Measurements from ENCODE around the gene MAMLD1. TPM values are rescaled to one million over a fixed set of nuclear protein-coding genes. Genes with fewer than 3 reads are reported as not detected.

Gene MAMLD1
- polyA plus RNA-seq, 6 donors from 2014 or later = 0.37 to 1.0 (median 0.75) TPM; not detected in 1

DNA sequence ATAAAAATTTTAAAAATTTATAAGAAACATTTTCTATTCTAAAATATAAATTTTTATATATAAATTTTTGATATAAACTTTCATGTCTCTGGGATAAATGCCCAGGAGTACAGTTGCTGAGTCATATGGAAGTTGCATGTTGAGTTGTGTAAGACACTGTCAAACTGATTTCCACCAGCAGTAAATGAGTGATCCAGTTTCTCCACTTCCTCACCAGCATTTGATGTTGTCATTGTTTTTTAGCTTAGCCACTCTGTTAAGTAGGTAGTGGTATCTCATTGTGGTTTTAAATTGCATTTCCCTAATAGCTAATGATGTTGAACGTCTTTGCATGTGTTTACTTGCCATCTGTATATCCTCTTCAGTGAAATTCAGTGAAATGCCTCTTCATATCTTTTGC, 66.5 kb downstream of the MAMLD1 start:
- Mint-ChIP-seq H3K4me1 (no peaks in the 10 kb centered on the region), H3K36me3 (peaks cover 0 to 4% of the 10 kb centered on the region in 2 donors), H3K9me3 (peaks cover 0 to 4% (median 0%) of the 10 kb centered on the region in 7 donors), H3K4me3 (no peak overlapping the region), H3K27me3 (peaks cover 0 to 4% (median 0%) of the 10 kb centered on the region in 3 donors), H3K27ac (no peak overlapping the region)
- DNase-seq (no peak), ATAC-seq (ENCODE audit: low read depth in 2 of 2) (no peak)

DNA sequence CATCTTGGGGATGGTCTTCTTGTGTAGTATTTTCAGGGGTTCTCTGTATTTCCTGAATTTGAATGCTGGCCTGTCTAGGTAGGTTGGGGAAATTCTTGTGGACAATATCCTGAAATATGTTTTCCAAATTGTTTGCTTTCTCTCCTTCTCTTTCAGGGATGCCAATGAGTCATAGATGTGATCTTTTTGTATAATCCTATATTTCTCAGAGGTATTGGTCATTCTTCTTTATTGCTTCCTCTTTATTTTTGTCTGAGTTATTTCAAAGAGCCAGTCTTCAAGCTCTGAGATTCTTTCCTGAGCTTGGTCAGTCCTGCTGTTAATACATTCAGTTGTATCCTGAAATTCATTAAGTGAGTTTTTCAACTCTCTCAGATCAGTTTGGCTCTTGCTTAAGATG, 73.1 kb downstream of the MAMLD1 start:
- Mint-ChIP-seq H3K36me3 (peaks cover 0 to 7% of the 10 kb centered on the region in 2 donors), H3K4me1 (no peaks in the 10 kb centered on the region), H3K9me3 (peaks cover 0 to 8% (median 4%) of the 10 kb centered on the region in 7 donors), H3K4me3 (no peak overlapping the region), H3K27ac (peak overlapping the region in 1 of 6 donors; percentile 35), H3K27me3 (peaks cover 0 to 8% (median 0%) of the 10 kb centered on the region in 3 donors)
- ATAC-seq (ENCODE audit: low read depth in 2 of 2) = no peak
- no peak for DNase-seq

- H3K4me3 Mint-ChIP-seq = no peak overlapping the region
- no peak overlapping the region for H3K27ac Mint-ChIP-seq
- no peak for DNase-seq
- peaks cover 0 to 11% (median 6%) of the 10 kb centered on the region in 7 donors for H3K9me3 Mint-ChIP-seq
- ATAC-seq (ENCODE audit: low read depth in 2 of 2) = no peak
- no peaks in the 10 kb centered on the region for H3K4me1 Mint-ChIP-seq
- peaks cover 0 to 8% (median 0%) of the 10 kb centered on the region in 3 donors for H3K27me3 Mint-ChIP-seq
- H3K36me3 Mint-ChIP-seq = peaks cover 0 to 7% of the 10 kb centered on the region in 2 donors
Measured at GRCh38 chrX:150438165-150438564, 75.0 kb downstream of the MAMLD1 start.

GRCh38 chrX:150446151-150446550, 83.0 kb downstream of the MAMLD1 start:
- Mint-ChIP-seq H3K27me3 (peaks cover 0 to 5% (median 0%) of the 10 kb centered on the region in 3 donors), H3K4me1 (peaks cover 0 to 2% (median 0%) of the 10 kb centered on the region in 3 donors), H3K4me3 (no peak overlapping the region), H3K9me3 (peaks cover 0 to 4% (median 0%) of the 10 kb centered on the region in 7 donors), H3K36me3 (no peaks in the 10 kb centered on the region), H3K27ac (no peak overlapping the region)
- ATAC-seq (ENCODE audit: low read depth in 2 of 2) = no peak
- DNase-seq = no peak

DNA sequence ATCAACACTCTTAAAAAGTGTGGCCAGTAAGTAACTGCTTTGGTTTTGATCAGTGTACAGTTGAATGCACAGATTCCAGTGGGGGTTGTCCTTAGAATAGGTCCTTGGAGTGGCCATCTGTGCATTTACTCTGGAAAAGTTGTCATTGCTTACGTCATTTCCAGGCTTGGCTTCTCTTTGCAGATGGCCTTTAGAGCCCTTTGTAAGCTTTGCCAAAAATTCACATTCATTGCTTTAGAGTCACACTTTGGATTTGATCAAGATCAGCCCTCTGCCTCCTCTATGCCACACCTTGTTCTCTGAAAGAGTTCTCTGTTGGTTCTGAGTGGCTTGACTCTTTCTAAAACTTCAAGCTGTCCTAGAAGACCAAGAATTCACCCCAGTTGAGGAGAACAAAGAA, 83.9 kb downstream of the MAMLD1 start:
- H3K4me3 Mint-ChIP-seq = no peak overlapping the region
- peaks cover 0 to 4% (median 0%) of the 10 kb centered on the region in 7 donors for H3K9me3 Mint-ChIP-seq
- H3K27ac Mint-ChIP-seq = no peak overlapping the region
- H3K27me3 Mint-ChIP-seq = peaks cover 0 to 5% (median 0%) of the 10 kb centered on the region in 3 donors
- H3K36me3 Mint-ChIP-seq = no peaks in the 10 kb centered on the region
- peaks cover 0 to 2% (median 0%) of the 10 kb centered on the region in 3 donors for H3K4me1 Mint-ChIP-seq
- DNase-seq (no peak), ATAC-seq (ENCODE audit: low read depth in 2 of 2) (no peak)

- peaks cover 0 to 3% (median 0%) of the 10 kb centered on the region in 7 donors for H3K9me3 Mint-ChIP-seq
- ATAC-seq (ENCODE audit: low read depth in 2 of 2) = no peak
- H3K4me1 Mint-ChIP-seq = peaks cover 0 to 2% (median 0%) of the 10 kb centered on the region in 3 donors
- H3K36me3 Mint-ChIP-seq = no peaks in the 10 kb centered on the region
- no peaks in the 10 kb centered on the region for H3K27me3 Mint-ChIP-seq
- DNase-seq = no peak
- no peak overlapping the region for H3K27ac Mint-ChIP-seq
- H3K4me3 Mint-ChIP-seq = no peak overlapping the region
Measured at GRCh38 chrX:150449313-150449712, 86.2 kb downstream of the MAMLD1 start.

DNA sequence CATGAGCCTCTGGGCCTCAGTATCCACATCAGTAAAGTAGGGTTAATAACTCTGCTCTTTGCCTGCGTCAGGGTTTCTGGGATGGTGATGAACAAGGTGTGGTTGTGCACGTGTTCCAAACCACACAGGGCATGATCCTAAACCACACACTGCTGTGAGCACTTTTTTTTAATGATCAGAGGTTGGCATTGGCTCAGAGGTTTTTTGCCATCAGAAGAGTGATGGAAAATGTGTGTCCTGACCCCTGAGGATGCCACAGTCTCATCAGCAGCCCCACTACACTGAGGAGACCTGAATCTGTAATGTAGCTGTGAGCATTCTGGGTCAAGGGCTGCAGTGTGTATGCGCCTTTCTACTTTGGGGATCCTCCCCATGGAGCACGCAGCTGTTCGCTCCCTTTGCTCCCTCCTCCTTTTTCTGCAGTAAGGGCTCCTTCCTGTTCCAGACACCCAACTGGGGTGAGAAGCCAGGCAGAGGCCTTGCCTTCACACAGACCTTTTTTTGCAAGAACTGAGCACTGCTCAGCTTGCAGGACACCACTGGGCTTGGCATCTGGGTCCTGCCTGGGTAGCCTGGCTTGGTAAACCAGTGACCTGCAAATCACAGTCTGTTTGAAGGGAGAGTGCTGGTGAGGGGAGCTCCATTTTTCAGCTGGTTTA, 87.5 kb downstream of the MAMLD1 start:
- H3K4me3 Mint-ChIP-seq = no peak overlapping the region
- H3K9me3 Mint-ChIP-seq = peaks cover 0 to 3% (median 0%) of the 10 kb centered on the region in 7 donors
- DNase-seq = no peak
- no peaks in the 10 kb centered on the region for H3K27me3 Mint-ChIP-seq
- no peak for ATAC-seq (ENCODE audit: low read depth in 2 of 2)
- peaks cover 0 to 2% (median 0%) of the 10 kb centered on the region in 3 donors for H3K4me1 Mint-ChIP-seq
- peak overlapping the region in 1 of 6 donors; percentile 30 for H3K27ac Mint-ChIP-seq
- H3K36me3 Mint-ChIP-seq = no peaks in the 10 kb centered on the region

- no peak overlapping the region for H3K4me3 Mint-ChIP-seq
- H3K27ac Mint-ChIP-seq = no peak overlapping the region
- ATAC-seq (ENCODE audit: low read depth in 2 of 2) (no peak), DNase-seq (no peak)
- peaks cover 0 to 3% (median 0%) of the 10 kb centered on the region in 7 donors for H3K9me3 Mint-ChIP-seq
- no peaks in the 10 kb centered on the region for H3K36me3 Mint-ChIP-seq
- H3K27me3 Mint-ChIP-seq = no peaks in the 10 kb centered on the region
- H3K4me1 Mint-ChIP-seq = no peaks in the 10 kb centered on the region
Measured at GRCh38 chrX:150451953-150452352, 88.8 kb downstream of the MAMLD1 start.

DNA sequence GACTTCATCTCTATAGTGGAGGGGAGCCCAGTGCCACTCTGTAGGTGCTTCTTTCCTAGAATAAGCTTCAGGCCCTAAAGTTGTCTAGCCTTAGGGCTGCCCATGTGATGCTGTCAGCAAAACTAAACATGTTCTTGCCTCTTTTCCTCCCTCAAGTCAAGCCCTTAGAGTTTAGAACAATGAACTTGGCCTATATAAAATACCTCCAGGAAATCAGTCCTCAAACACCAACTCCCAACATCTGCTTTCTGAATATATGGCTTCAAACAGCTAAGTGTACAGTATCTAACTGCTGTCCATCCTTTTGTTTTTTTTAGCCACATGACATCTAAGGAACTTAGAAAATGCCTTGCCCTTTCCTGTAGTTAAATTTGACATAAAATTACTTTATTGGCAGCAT, 91.0 kb downstream of the MAMLD1 start:
- DNase-seq (no peak), ATAC-seq (ENCODE audit: low read depth in 2 of 2) (no peak)
- H3K27me3 Mint-ChIP-seq = no peaks in the 10 kb centered on the region
- H3K9me3 Mint-ChIP-seq = peaks cover 0 to 3% (median 0%) of the 10 kb centered on the region in 7 donors
- H3K36me3 Mint-ChIP-seq = no peaks in the 10 kb centered on the region
- H3K27ac Mint-ChIP-seq = no peak overlapping the region
- H3K4me3 Mint-ChIP-seq = no peak overlapping the region
- no peaks in the 10 kb centered on the region for H3K4me1 Mint-ChIP-seq

- H3K4me3 Mint-ChIP-seq = no peak overlapping the region
- DNase-seq (no peak), ATAC-seq (ENCODE audit: low read depth in 2 of 2) (no peak)
- H3K27ac Mint-ChIP-seq = peak overlapping the region in 3 of 6 donors; percentile 44 to 61 (median 57)
- no peaks in the 10 kb centered on the region for H3K27me3 Mint-ChIP-seq
- peaks cover 0 to 3% (median 0%) of the 10 kb centered on the region in 7 donors for H3K9me3 Mint-ChIP-seq
- H3K36me3 Mint-ChIP-seq = no peaks in the 10 kb centered on the region
- H3K4me1 Mint-ChIP-seq = peaks cover 0 to 3% (median 0%) of the 10 kb centered on the region in 3 donors
Measured at GRCh38 chrX:150454508-150455214, 91.5 kb downstream of the MAMLD1 start.

DNA sequence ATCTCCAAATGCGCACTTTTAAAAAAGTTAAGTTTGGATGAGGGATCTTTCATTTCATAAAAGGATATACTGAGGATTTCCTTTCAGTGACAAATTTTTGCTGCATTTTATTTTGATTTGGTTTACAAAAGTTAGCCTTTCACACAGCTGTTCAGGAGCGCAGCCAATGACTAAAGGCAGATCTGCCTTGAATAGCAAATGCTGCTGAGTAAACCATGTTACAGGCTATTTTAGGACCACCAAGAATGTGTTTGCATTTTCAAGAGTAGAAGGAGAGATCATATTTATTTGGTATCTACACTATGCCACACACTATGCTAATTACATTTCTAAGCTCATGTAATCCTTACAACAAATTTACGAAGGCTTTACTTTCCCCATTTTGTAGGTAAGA, 92.1 kb downstream of the MAMLD1 start:
- ATAC-seq (ENCODE audit: low read depth in 2 of 2) (no peak), DNase-seq (no peak)
- H3K4me1 Mint-ChIP-seq = peaks cover 0 to 3% (median 0%) of the 10 kb centered on the region in 3 donors
- H3K4me3 Mint-ChIP-seq = no peak overlapping the region
- peaks cover 0 to 3% (median 0%) of the 10 kb centered on the region in 7 donors for H3K9me3 Mint-ChIP-seq
- no peaks in the 10 kb centered on the region for H3K36me3 Mint-ChIP-seq
- H3K27ac Mint-ChIP-seq = no peak overlapping the region
- no peaks in the 10 kb centered on the region for H3K27me3 Mint-ChIP-seq

DNA sequence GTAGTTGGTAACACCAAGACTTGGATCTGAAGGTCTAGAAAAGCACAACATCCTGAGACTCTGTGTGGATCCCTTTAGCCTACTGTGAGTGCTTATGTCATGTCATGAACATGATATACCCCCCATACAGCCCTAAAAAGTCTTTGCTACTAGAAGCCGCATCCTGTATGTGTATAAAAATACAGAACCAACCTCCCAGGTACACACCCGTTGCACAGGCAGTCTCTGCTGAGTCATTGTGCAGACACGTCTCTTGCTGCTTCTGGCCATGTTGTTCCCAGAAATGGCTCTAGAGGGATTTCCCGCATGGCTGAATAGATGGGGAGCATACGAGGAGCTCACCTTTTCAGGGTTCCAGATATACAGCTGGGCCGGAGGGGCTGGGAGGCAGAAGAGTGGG, 93.3 kb downstream of the MAMLD1 start:
- Mint-ChIP-seq H3K4me3 (no peak overlapping the region), H3K36me3 (no peaks in the 10 kb centered on the region), H3K27me3 (no peaks in the 10 kb centered on the region), H3K4me1 (peaks cover 0 to 3% (median 0%) of the 10 kb centered on the region in 3 donors), H3K9me3 (peaks cover 0 to 3% (median 0%) of the 10 kb centered on the region in 7 donors), H3K27ac (no peak overlapping the region)
- ATAC-seq (ENCODE audit: low read depth in 2 of 2) (no peak), DNase-seq (no peak)

- Mint-ChIP-seq H3K27ac (no peak overlapping the region), H3K27me3 (no peaks in the 10 kb centered on the region), H3K9me3 (peaks cover 0 to 3% (median 0%) of the 10 kb centered on the region in 7 donors), H3K36me3 (no peaks in the 10 kb centered on the region), H3K4me1 (peaks cover 0 to 3% (median 0%) of the 10 kb centered on the region in 3 donors), H3K4me3 (no peak overlapping the region)
- no peak for ATAC-seq (ENCODE audit: low read depth in 2 of 2)
- DNase-seq = no peak
Measured at GRCh38 chrX:150456941-150457340, 93.8 kb downstream of the MAMLD1 start.

- no peak overlapping the region for H3K4me3 Mint-ChIP-seq
Measured at GRCh38 chrX:150459196-150459595, 96.1 kb downstream of the MAMLD1 start.

More at GRCh38 chrX:150459196-150459595, 96.1 kb downstream of the MAMLD1 start:
- H3K27ac Mint-ChIP-seq = peak overlapping the region in 2 of 6 donors; percentile 70 to 75
- ATAC-seq (ENCODE audit: low read depth in 2 of 2) (no peak), DNase-seq (no peak)
- H3K36me3 Mint-ChIP-seq = no peaks in the 10 kb centered on the region
- H3K9me3 Mint-ChIP-seq = peaks cover 0 to 3% (median 0%) of the 10 kb centered on the region in 7 donors
- no peaks in the 10 kb centered on the region for H3K27me3 Mint-ChIP-seq
- H3K4me1 Mint-ChIP-seq = peaks cover 0 to 3% (median 0%) of the 10 kb centered on the region in 3 donors

Data from naive B cell (primary cell).